ENCODE results near the gene EXOSC5.

The EXOSC5 gene

DNA sequence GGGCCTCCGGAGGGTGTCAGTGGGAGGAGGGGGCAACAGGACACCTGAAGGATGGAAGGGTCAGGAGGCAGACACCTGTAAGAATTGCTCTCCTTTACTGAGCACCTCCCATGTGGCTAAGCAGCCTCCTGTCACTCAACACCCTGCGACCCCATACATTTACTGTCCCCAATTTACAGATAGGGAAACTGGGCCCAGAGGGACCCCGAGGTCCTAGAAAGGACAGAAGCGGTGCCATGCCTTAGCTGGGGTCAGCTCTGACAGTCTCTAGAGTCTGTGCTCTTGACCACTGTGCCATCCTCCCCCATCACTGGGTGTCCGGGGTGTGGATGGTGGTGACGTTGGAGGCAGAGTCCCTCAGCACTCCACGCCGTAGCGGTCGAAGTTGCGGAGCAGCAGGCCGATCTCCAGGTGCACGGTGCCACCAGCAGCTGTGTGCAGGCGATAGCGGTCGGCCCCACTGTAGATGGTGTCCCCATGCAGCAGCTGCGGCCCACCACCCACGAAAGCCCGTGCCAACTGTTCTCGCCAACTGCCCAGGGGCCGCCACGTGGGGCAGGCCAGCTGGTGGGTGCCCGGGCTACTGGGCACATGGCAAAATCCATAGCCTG lies 42.7 kb downstream of the EXOSC5 start:
- DNase-seq (ENCODE audit: low read depth), result no peak
- TF ChIP-seq POLR2A (IDR thresholded peaks at IDR 0.05; ENCODE audit: extremely low read depth, insufficient read length) (no peak), MYC (IDR thresholded peaks at IDR 0.05; ENCODE audit: low read depth, low read length) (no peak)
- TF ChIP-seq, protein P1, sequence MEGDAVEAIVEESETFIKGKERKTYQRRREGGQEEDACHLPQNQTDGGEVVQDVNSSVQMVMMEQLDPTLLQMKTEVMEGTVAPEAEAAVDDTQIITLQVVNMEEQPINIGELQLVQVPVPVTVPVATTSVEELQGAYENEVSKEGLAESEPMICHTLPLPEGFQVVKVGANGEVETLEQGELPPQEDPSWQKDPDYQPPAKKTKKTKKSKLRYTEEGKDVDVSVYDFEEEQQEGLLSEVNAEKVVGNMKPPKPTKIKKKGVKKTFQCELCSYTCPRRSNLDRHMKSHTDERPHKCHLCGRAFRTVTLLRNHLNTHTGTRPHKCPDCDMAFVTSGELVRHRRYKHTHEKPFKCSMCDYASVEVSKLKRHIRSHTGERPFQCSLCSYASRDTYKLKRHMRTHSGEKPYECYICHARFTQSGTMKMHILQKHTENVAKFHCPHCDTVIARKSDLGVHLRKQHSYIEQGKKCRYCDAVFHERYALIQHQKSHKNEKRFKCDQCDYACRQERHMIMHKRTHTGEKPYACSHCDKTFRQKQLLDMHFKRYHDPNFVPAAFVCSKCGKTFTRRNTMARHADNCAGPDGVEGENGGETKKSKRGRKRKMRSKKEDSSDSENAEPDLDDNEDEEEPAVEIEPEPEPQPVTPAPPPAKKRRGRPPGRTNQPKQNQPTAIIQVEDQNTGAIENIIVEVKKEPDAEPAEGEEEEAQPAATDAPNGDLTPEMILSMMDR (IDR thresholded peaks at IDR 0.05; ENCODE audit: low read depth, low read length), result no peak
- TF ChIP-seq, protein P2, sequence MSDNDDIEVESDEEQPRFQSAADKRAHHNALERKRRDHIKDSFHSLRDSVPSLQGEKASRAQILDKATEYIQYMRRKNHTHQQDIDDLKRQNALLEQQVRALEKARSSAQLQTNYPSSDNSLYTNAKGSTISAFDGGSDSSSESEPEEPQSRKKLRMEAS (IDR thresholded peaks at IDR 0.05; ENCODE audit: low read depth, low read length), result no peak
- H3K4me3 ChIP-seq (ENCODE audit: low read depth, low read length), result peak overlapping the region; percentile 38

DNA sequence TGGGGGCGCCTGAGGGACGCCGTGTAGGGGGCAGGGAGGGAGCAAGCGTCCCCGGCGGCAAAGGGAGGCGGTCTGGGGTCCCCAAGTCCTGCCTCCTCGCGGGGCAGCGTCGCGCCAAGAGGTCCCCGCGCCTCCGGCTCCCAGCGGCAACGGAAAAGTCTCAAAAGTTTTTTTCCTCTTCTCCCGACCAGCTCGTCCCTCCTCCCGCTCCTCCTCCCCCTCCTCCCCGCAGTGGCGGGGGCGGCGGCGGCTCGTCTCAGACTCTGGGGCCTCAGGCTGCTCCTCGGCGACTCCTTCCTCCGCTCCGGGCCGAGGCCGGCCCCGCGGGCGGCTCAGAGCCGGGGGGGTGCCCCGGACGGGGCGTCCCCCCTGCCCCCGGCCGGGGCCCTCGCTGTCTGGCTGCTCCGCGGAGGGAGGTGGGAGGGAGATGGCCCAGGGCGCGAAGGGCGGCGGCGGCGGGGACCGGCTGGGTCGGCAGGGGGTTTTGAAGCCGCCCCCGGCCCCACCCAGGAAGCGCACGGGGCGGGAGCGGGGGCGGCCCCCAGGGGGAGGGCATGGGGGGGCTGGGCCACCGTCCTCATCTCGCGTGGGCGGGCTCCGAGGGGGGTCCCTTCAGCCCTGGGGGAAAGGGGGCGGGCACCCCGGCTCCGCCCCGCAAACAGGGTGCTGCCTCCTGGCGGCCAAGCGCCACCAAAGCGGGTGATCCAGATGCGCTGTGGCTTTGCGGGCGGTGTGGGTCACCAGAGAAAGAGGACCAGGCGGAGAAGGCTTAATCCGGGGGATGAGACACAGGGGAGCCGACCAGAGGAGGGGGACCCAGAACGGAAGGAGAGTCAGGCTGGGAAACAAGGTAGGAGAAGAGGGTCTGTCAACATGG lies 43.5 kb downstream of the EXOSC5 start, which contains the start of gene TGFB1:
Gene TGFB1, minus strand, starts transcription at position 457 of the 877 bp plus-strand sequence. CDS start 878 bp downstream, outside the sequence.
- TF ChIP-seq MYC (IDR thresholded peaks at IDR 0.05; ENCODE audit: low read depth, low read length) (no peak), POLR2A (IDR thresholded peaks at IDR 0.05; ENCODE audit: extremely low read depth, insufficient read length) (peak; percentile 30)
- TF ChIP-seq, protein P1 (IDR thresholded peaks at IDR 0.05; ENCODE audit: low read depth, low read length), result peak; percentile 62
- TF ChIP-seq, protein P2 (IDR thresholded peaks at IDR 0.05; ENCODE audit: low read depth, low read length), result no peak
- H3K4me3 ChIP-seq (ENCODE audit: low read depth, low read length), result peak within 1 kb of the TSS; percentile 79
- peak; percentile 88 for DNase-seq (ENCODE audit: low read depth)

DNA sequence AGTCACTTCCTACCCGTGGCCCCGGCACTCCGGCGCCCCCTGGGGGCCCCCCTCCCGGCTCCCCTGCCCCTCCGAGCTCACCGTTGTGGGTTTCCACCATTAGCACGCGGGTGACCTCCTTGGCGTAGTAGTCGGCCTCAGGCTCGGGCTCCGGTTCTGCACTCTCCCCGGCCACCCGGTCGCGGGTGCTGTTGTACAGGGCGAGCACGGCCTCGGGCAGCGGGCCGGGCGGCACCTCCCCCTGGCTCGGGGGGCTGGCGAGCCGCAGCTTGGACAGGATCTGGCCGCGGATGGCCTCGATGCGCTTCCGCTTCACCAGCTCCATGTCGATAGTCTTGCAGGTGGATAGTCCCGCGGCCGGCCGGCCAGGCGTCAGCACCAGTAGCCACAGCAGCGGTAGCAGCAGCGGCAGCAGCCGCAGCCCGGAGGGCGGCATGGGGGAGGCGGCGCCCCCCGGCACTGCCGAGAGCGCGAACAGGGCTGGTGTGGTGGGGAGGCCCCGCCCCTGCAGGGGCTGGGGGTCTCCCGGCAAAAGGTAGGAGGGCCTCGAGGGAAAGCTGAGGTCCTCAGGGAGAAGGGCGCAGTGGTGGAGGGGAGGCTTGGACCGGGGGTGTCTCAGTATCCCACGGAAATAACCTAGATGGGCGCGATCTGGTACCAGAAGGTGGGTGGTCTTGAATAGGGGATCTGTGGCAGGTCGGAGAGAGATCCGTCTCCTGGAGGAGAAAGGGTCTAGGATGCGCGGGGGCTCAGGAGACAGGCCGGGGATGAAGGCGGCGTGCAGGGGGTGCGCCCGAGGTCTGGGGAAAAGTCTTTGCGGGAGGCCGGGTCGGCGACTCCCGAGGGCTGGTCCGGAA lies 44.3 kb downstream of the EXOSC5 start:
- DNase-seq (ENCODE audit: low read depth), result peak; percentile 74
- peak overlapping the region; percentile 79 for H3K4me3 ChIP-seq (ENCODE audit: low read depth, low read length)
- TF ChIP-seq POLR2A (IDR thresholded peaks at IDR 0.05; ENCODE audit: extremely low read depth, insufficient read length) (no peak), MYC (IDR thresholded peaks at IDR 0.05; ENCODE audit: low read depth, low read length) (peak; percentile 61; the same call in 1 of the 2 replicates)
- TF ChIP-seq, protein P1 (IDR thresholded peaks at IDR 0.05; ENCODE audit: low read depth, low read length), result peak; percentile 49
- TF ChIP-seq, protein P2 (IDR thresholded peaks at IDR 0.05; ENCODE audit: low read depth, low read length), result no peak

DNA sequence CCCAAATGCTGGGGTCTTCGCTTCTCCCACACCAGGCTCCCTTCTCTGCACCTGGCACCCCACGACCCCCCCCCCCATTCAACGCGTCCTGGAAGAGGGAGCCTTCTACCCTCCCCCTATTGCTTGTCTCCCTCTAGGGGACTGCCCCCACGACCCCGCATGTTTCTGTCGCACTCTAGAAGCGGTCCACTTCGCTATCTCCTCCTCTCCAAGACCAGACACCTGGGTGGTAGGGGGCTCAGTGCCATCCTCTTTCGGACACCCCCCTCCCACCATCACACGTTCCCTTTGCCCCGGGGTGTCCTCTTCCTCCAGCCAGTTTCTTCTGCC lies 44.9 kb downstream of the EXOSC5 start:
- TF ChIP-seq, protein P2 (IDR thresholded peaks at IDR 0.05; ENCODE audit: low read depth, low read length), result no peak
- TF ChIP-seq MYC (IDR thresholded peaks at IDR 0.05; ENCODE audit: low read depth, low read length), result no peak
- TF ChIP-seq, protein P1 (IDR thresholded peaks at IDR 0.05; ENCODE audit: low read depth, low read length), result no peak
- no peak for DNase-seq (ENCODE audit: low read depth)

More for the DNA sequence above, 44.9 kb downstream of the EXOSC5 start:
- peak overlapping the region; percentile 79 for H3K4me3 ChIP-seq (ENCODE audit: low read depth, low read length)
